Globus pallidus (tissue), 1 donor: ENCODE data around the gene GOLIM4.

Experiments
- DNase-seq: peaks from one replicate; pipeline ENCODE4 v3.0.0-alpha.2; 2015; ENCODE audit warnings: low spot score

The GOLIM4 gene

DNA sequence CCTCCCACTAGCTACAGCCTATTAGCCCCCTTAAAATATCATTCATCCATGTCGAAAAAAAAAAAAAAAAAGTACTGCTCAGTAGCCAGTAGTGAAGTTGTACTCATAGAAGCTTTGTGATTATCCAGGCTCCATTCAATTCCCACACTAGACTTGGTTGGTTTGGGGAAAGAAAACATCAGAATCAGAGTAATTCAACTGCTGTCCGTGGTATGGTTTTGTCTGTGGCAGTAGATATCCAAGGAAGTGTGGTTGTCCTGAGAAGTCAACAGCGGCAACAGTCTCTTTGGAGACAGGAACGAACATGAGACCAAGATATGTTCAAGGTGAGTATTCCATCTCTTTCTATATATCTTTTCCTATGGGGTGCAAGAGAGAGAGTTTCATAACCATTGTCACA, 99.2 kb downstream of the GOLIM4 start:
- DNase-seq = no peak

DNA sequence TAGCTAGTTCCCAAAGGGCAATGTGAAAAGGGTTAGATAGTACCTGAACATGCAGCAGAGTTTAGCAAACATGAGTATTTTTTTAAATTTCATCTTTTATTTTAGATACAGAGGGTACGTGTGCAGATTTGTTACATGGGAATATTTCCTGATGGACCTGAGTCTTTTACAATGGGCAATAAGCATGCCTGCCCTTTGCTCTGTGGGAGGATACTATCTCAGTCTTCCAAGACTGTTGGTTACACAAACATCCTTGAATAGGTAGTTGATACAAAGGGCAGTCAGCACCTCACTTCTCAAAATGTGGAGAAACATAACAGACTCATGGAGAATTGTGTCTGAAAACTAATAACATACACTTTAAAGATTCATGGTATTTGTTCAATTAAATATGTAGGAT, 103.3 kb downstream of the GOLIM4 start:
- no peak for DNase-seq

GRCh38 chr3:167991213-167991612, 104.5 kb downstream of the GOLIM4 start:
- no peak for DNase-seq

- DNase-seq = no peak
Measured at GRCh38 chr3:167989999-167990398, 105.7 kb downstream of the GOLIM4 start.

DNA sequence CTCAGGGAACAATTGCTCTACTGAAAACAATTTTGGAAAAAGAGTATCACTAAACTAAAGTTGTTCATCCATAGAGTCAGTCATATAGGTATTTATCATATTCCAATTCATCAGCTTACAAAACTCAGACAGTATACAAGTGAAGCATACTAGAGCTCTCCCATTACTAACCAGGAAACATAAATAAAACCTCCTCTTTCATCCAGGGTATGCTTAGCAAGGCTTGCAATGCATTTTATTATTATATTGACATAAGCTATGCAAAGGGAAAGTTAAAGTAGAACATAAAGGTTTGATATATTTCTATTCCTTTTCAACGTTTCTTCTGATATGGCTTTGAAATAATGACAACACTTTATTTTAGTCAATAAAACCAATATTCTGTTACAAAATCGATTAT, 106.7 kb downstream of the GOLIM4 start:
- DNase-seq = no peak

DNA sequence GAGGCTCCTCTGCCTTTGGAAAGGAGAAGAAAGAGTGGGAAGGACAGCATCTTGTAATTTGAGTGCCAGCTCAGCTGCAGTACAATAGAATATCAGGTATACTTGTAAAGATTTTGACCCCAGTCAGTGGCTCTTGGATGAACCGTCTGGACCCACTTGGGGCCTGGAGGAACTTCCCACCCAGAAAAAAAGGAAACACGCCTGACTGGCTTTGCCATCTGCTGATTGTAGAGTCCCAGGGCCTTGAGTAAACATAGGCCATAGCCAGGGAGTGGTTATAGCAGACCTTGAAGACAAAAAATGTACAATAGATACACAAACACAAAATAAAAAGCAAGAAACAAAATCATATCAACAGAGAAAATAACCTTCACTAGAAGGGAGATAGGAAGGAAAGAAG, 112.1 kb downstream of the GOLIM4 start:
- DNase-seq = no peak

DNA sequence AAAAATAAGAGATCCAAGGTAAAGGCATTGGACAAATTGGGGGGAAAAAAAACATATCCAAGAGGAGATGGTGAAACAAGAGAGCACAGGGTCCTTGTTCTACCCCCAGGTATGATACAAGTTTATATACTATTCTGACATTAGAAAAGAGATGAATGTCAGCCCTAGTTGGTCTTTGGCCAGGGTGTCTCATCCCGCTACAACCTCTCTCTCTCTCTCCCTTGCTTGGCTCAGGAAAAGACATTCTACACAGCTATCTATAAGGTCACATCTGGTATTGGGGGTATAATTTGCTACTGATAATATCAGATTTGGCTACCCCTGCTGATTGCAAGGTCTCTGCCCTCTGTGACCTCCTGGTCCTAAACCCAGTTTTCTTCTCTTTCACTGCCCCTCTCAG, 117.2 kb downstream of the GOLIM4 start:
- DNase-seq = no peak

DNA sequence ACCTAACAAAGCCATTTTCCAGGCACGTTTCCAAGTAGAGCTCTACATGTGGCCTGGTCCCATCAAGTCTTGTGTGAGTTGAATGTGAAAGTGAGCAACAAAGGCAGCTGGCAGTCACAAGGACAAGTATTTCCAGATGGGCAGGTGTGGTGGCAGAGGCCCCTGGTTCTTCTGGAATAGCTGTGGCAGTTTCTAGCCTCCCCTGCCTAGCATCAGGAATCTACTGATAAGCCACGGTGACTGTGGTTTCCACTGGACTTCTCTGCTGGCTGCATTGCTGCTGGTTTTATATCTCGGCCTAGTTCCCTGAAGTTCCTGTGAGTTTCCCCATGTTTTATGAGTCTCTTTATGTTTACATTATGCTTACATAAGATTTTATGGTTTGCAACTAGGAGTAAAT, 117.7 kb downstream of the GOLIM4 start:
- peak; percentile 0 for DNase-seq

- no peak for DNase-seq
Measured at GRCh38 chr3:167976516-167977361, 119.0 kb downstream of the GOLIM4 start.

GRCh38 chr3:167973901-167974300, 121.8 kb downstream of the GOLIM4 start:
- no peak for DNase-seq

DNA sequence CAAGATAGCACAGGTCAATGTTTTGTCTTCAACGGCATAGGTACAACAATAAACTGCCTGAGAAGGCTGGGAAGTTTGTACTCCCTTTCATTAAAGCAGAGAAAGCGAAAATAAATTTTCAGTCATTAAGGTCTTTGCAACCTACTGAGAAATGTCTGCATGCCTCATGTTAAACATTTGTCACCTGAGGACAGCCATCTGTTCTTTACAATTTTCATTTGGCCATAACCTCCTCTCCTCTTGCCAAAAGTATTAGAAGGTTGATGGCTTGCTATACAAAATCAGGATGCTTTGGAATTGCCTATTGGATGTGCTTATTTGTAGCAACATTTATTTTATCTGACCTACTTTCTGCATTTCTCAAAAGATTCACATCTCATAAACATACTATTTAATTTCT, 122.7 kb downstream of the GOLIM4 start:
- DNase-seq = no peak

- no peak for DNase-seq
Measured at GRCh38 chr3:167972502-167972901, 123.2 kb downstream of the GOLIM4 start.

DNA sequence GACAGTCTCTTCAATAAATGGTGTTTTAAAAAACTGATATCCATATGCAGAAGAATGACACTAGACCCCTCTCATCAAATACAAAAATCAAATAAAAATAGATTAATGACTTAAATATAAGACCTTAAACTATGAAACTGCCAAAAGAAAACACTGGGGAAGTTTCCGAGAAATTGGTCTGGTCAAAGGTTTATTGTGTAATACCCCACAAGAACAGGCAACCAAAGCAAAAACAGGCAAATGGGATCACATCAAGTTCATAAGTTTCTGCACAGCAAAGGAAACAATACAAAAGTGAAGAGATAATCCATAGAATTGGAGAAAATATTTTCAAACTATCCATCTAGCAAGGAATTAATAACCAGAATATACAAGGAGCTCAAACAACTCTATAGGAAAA, 126.2 kb downstream of the GOLIM4 start:
- no peak for DNase-seq

DNA sequence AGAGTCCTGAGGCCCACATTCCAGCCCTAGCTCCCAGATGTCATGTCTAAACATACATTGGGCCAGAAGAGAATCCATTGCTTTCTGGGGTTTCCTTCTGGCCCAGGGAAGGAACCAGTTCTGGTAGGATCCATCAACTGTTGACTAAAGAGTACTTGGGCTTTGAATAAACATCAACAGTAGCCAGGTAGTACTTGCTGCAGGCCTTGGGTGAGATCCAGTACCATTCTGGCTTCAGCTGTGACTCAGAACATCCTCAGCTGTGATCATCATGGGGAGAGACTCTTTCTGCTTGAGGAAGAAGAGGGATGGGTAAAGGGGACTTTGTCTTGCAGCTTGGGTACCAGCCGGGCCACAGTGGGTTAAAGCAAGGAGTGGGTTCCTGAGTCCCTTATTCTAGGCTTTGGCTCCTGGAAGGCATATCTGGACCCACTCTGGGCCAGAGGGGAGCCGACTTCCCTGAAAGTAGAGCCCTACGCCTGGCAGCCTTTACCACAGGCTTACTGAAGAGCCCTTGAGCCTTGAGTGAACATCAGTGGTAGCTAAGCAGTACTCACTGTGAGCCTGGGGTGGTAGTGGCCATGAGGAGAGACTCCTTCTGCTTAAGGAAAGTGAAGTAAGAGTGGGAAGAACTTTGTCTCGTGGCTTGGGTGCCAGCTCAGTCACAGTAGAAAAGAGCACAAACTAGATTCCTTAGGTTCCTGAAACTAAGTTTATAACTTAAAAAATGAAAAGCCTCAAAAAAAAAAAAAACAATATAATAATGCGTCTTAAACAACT, 128.3 kb downstream of the GOLIM4 start:
- DNase-seq = no peak
